ENCODE measurements around the gene BAHCC1.

The BAHCC1 gene

DNA sequence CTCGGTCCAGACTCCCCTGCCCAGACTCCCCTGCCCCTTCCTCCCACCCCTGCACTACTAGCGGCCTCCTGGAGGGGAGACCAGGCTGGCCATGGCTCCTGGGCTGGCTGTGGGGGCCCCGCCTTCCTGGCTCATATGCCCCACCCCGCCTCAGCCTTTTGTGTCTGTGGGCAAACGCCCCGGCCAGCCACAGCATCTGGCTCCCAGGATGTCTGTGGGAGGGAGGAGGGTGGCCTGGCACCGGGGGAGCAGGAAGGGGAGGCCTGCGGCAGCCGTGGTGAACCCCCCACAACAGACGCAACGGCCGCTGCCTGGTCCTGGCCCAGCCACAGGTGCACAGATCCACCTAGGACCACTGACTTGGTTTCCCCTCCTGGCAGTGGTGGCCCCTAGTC is 32.9 kb downstream of the BAHCC1 start:
- no peak for DNase-seq

DNA sequence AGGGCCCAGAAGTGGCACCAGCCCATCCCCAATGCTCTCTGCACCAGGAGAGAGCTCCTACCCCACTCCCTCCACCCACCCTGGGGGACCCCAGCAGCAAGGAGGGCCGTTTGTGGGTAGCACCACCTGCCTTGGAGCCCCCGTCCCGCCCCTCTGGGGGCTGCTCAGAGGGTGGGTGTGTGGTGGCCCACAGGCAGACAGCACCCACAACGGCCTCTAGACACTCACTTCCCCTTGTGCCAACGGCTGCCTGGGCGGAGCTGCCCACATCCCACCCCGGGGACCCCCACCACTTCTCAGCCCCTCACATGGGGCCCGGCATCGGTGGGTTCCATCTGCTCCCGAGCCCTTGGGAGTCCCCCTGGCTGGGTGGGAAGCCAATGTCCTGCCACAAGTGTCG is 33.3 kb downstream of the BAHCC1 start:
- no peak for DNase-seq

DNA sequence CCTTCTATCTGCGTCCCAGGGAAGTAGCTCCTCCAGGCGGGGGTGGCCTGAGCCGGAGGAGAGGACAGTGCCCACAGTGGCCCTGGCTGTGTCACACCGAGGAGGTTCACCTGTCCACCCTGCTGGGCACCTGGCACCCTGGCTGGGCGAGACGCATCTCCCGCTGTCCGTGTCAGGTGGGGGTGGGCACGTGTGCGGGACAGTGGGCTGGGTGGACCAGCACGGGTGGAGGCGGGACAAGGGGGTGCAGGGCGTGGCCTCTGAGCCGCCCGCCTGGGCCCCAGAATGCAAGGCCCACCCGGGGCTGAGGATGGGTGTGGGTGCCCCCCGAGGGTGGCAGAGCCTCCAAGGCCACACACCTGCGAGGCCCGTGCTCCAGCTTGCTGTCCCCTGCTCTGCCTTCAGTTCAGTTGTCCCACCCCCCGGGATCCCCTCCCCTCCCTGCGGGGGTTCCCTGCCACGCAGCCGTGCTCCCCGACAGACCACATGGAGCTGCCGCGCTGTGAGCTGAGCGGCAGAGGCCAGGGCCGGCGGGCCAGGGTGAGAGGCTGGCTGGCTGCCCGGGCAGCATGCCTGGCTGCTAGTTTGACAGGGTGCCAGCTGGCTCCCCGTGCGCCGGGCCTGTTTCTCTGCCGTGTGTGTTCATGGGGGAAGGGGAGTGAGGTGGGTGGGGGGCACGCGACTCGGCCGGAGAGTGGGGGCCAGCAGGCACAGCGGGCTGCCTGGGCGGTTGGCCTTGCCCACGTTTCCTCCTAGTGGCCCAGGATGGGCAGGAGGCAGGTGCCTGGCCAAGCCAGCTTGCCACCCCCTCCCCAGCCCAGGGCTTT is 33.9 kb downstream of the BAHCC1 start:
- DNase-seq = no peak

DNA sequence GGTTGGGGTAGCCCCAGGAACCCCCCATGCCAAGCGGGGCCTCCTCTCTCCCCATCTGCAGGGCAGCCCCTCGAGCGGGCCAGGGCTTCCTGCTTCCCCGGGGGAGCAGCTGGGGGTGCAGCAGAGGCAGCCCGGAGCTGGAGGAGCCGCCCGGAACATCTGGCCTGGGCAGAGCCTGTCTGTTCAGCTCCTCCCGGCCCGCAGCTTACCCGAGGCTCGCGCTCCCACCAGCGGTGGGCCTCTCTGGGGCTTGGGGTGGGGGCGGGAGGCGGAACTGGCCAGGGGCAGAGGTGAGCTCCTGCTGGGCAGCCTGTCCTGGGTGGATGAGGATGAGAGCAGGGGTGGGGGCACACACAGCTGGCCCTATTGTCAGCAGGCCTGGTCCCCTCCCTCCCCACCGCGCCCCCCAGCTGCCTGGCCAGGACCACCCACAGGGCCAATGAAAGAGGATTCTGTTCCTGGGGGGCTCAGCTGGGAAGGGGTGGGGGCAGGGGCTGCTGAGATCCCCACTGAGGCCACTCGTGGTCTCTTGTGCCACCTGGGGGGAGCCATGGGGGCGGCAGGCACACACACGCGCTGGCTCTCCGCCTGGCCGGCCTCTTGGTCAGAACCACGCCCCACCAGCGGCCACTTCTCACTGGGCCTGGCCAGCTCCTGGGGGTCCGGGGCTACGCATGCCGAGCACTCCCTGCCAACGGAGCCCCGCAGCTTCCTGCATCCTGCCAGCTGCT is 34.7 kb downstream of the BAHCC1 start:
- DNase-seq = no peak

DNA sequence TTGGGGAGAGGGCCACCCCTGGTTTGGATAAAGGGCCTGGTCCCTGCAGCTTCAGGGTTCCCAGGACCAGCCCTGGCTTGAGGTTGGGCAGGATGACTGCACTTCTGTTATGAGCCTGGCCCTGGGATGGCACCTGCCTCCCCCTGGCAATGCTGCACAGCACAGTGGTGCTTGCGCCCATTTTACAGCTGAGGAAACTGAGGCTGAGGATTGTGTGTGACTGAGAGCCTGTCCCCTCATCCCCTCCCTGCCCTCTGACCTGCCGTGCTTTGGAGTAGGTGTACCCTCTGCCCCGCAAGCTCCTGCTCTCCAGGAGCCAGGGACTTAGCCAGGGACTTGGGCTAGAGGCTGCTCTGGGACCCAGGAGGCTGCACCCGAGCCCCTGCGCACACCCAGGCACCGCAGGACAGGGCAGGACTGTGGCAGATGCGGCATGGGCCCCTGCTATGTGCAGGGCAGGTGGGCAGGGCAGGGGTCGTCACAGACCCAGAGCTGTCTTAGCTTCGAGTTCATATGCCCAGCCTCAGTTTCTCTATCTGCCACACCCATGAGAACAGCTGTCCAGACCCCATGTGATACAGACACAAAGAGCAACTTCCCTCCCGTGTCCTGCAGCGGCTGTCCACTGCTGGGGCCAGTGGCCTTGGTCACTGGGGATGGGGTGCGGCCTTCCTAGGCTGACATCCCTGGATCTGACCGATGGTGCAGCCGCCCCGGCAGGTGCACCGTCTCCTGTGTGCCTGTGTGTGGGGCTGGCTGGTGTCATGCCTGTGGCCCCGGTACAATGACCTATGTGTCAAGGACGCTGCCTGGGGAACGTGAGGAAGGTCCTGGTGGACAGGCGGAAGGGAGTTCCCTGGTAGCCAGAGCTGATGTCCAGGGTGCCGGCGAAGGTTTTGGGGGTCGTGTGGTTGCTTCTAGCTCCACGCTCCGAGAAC is 36.6 kb downstream of the BAHCC1 start:
- no peak for DNase-seq

DNA sequence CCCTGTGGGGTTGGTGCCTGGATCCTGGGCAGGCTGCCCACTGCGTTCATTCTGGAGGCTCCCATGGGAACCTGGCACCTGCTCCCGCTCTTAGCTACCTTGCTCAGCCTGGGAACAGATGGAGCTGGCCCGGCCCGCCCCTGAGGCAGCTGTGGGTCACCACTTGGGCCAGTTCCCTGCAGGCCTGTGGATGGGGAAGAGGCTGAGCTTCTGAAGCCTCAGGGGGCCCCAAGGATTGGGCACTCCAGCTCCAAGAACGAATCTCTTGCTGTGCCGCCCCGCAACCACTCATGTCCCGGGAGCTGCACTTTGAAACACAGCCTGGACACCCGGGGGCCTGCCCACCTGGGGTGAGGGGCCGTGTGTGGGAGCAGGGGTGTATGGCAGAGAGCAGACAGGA is 37.7 kb downstream of the BAHCC1 start:
- DNase-seq = no peak

DNA sequence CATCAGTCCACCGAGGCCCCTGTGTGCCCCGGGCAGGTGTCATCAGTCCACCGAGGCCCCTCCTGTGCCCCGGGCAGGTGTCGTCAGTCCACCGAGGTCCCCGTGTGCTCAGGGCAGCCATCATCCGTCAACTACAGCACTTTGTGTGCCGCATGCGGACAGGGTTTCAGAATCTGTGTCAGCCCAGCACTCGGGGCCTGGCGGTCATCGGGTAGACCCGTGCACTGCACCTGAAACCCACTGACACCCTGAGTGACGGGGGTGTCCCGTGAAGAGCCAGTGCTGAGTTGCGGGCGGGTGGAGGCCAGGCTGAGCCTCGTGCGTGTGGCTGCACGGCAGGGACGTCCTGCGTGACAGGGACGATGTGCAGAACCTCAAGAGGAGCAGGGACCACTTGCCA is 38.4 kb downstream of the BAHCC1 start:
- no peak for DNase-seq

DNA sequence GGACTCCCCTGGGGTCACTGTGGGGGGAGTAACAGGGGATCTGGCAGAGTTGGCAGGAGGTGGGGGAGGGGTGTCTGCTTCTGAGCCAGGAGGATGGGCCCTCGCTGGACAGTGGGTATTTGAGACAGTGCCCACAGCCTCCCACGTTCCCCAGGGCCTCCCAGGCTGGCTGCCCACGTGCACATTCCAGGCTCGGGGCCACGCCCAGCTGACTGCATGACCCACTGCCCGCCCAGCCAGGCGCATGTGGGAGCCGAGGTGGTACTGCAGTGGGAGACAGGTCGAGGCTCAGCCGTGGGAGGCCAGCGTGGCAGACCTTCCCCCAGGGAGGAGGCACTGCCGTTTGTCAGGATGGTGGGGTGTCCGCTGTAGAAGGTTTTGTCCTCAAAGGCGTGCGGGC is 38.8 kb downstream of the BAHCC1 start:
- no peak for DNase-seq

DNA sequence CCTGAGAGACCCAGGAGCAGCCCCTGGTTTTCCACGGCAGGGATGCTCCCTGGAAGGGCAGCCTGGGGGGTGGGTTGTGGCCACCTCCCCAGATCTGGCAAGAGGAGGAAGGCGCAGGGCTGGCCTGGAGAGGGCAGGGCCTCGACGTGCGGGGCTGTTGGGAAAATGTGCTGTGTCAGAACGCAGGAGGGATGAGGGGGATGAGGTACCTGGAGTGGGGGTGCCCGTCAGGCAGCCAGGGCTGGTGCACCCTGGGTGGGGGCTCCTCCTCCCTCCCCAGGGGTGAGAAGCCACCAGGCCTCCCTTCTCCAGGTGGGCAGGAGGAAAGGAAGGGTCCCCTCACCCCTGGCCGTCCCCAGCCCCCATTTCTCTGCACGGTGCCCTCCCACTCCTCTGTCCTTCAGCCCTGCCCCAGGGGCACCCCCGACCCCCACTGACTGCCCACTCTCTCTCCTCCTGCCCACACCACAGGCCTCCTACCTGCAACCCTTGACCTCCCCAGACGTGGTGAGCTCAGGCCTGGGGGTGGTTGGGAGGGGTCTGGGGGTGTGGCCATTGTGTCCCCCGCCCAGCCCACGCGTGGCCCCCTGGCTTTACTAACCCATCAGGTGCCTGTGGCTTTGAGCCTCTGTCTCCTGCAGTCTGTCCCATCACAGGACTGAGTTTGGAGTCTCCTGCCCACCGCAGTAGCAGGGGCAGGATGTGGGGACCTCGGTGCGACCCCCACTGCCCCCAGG is 39.6 kb downstream of the BAHCC1 start:
- no peak for DNase-seq

DNA sequence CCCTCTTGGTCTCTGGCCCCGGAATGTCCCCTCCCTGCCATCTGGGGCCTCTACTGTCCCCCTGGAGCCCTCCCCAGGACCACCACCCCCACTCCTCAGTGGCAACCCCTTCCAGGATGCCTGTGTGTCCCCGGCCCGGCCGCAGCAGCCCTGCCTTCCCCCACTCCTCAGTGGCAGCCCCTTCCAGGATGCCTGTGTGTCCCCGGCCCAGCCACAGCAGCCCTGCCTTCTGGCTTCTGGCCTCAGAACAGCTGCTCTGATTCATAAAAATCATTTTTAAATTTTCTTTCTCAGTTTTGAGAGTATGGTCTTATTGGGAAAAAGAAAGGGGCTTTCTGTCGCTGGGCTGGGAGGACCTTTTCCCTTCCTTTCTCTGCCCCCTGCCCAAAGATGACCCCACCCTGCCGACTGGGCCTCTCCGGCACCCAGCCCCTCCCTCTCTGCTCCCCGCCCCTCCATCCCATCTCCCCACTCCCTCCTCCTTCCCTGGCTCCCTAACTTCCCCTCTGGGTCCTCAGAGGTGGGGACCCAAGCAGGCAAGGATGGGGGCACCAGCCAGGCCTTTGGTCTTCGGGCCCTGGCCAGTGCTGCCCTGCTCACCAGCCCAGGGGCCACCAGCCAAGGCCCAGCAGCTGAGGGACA is 40.5 kb downstream of the BAHCC1 start:
- DNase-seq = no peak

DNA sequence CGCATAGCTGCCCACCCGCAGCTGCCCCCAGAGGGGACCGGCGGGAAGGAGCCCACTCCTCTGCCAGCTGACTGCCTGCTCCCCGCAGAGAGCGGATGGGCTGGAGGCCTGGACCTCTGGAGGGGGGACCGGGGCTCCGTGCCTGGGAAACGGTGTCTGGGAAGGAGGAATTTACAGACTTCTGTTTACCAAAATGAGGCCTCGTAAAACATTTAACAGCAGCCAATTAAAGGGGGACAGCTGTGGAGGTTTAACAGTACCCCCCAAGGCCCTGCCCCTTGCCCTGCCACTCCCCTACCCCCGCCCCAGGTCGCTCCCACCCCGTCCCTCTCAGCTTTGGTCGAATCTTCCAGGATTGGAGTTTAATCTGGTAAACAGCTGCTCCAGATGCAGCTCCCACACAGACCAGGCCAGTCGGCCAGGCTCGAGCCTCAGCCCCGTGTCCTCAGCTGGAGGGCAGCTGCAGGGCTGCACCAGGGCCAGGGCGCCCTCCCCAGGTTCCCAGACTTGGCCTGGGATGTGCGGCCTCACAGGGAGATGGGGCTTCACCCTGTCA is 41.1 kb downstream of the BAHCC1 start:
- DNase-seq = no peak

DNA sequence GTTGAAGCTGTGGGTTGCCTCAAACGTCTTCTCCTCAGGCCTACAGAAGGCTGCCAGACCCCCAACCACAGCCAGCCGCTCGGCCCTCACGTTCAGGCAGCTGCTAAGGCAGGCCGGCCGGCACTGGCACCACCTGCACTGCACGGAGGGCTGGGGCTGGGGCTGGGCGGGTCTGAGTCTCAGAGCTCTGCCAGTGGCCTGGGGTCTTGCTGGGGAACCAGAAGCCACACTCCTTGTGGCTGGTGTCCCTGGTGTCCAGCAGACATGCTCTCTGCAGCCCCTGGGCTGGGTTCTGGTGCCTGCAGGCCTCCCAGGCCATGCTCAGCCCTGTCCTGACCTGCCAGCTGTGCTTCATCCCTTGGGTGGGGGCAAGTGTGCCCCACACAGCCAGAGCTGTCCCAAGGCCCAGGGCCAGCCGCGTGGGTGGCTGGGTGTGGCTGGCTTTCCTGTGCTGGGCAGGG is 42.0 kb downstream of the BAHCC1 start:
- no peak for DNase-seq

DNA sequence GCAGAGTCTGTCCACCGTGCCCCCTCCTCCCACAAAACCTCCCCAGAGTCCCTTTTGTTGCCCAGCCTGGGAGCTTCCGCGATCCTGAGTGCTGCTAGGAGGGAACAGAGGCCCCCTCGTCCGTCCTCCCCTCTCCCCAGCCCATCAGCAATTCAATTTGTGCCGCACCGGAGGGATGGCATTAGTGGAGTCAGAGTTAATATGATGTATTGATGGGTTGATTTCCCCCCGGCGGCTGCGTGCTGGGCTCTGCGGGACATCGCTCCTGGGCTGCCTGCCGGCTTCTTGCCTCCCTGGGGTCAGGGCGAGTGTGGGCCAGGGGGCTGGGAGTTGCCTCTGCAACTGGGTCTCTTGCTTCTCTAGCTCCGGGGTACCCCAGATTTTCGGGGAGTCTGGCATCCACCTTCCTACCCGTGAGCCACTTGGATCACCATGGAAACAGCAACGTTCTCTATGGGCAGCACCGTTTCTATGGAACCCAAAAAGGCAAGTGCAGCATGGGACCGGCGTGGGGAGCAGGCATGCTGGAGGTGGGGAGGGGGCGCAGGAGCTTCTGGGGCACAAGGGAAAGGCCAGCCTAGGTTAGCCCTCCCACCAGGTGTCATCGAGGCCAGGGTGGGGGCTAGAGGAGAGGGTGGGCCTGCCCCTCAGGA is 42.9 kb downstream of the BAHCC1 start:
- DNase-seq = no peak

DNA sequence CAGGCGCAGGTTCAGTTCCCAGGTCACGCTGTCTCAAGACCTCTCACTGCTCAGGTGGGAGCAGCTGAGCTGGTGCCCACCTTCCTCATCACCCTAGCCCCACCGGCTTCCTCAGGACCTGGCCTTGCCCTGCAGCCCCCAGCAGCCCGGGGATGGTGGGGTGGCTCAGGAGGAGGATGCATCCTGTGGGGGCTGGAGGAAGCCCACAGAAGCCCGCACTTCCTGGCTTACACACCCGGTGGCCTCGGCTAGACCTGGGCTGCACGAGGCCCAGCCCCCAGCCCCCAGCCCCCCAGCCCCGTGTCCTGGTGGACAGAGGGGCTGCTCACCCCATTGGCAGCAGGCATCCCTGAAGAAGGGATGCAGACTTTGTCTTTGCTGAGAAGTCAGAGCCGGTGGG is 43.4 kb downstream of the BAHCC1 start:
- no peak for DNase-seq

DNA sequence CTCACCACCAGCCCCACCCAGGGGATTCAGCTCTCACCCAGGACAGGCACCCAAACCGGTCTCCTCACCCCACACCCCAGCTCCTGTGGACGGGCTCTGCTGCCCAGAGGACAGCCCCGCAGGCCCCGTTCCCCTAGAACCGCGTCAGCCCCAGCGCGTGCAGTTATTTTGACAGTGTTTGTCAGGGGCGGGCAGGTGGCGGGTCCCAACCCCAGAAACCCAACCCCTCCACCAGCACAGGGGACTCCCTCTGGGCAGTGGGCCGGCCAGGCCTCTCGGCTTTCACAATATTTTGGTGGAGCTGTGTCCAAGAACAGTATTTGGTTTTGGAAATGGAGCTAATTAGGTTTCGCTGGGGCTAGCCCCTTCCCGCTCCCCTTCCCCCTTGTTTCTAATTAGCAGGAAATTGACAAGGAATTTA is 44.8 kb downstream of the BAHCC1 start:
- no peak for DNase-seq

DNA sequence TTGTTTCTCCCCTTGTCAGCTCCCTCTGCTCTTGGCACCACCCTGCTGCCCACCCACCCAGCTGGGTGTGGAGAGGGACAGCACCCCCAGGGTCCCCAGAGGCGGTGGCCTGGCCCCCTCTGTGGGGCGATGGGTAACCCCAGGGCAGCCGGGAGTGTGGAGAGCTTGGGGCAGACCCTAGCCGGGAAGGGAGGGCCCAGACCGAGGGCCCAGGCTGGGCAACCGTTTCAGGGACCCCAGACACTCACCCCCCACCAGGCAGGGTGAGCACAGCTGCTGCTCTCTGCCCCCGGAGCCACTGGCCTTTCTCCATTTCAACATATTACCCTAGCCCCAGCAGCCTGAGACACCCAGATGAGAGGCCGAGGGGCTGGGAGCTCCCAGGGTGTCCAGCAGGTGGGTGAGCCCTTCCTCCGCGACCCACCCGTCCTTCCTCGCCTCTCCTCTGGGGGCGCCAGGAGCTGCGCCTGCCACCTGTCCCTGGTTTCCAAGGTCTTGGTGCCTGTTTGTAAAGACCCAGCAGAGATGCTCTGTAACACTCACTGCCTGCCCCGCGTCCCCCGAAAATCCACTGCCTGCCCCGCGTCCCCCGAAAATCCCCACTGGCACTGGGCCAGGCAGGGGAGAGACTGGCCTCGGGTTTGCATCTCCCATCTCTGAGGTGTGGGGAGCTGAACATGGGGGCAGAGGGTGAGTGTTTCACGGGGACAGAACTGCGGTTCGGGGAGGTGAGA is 45.4 kb downstream of the BAHCC1 start:
- DNase-seq = no peak

DNA sequence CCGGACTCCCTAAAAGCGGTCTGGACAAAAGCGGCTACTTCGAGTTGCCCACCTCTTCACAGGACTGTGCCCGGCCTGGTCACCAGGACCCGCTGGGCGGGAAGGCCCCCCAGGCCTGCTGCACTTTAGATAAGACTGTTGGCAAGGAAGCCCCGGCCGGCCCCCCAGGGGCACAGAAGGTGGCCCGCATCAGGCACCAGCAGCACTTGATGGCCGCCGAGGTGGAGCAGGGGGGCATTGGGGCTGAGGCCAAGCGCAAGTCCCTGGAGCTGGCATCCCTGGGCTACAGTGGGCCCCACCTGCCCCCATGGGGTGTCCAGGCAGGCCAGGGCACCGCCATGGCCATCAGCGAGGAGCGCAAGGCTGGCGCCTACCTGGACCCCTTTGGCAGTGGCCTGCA is 47.5 kb downstream of the BAHCC1 start:
- DNase-seq = no peak

DNA sequence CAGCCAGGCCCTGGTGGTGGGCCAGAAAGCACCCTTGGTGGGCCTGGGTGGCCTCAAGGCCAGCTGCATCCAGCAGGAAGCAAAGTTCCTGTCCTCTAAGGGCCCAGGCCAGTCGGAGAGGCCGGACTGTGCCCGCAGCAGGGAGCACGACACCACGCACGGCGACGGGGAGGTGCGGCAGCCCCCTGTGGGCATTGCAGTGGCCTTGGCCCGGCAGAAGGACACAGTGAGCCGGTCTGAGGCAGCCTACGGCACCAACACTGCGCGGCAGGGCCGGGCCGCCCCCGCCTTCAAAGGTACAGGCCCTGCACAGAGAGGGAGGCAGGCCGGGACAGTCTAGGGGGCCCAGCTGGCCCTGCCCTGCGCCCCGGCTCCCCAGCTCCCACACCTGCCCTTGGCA is 48.0 kb downstream of the BAHCC1 start:
- no peak for DNase-seq

DNA sequence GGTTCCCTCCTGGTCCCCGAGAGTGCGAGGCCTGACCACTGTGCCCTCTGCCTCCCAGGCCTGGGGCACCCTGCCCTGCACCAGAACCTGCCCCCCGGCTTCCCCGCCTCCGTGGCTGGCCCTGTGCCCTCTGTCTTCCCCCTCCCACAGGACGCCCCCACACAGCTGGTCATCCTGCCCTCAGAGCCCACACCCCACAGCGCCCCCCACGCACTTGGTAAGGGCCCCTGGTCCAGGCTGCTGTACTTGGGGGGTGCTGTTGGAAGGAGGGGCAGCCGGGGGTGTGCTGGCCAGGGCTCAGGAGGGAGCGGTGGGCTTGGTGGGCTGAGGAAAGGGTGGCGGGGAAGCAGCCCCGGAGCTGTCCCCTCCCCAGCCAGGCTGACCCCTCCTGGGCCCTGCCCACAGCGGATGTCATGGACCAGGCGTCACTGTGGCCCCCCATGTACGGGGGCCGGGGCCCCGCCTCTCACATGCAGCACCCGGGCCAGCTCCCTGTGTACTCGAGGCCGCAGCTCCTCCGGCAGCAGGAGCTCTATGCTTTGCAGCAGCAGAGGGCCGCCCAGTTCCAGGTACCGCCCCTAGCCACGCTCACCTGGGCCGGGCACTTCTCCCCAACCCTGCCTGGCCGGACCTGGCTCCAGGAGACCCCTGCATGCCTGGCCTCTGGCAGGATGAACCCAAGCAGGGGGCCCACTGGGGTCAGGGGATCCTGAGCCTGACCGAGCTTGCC is 49.5 kb downstream of the BAHCC1 start:
- DNase-seq = no peak

Measured in CD4-positive, alpha-beta T cell treated with Interleukin-1 beta for 1 hour (primary cell).